Panc1 (cell line): ENCODE measurements around the gene TIA1. TPM values are rescaled to one million over a fixed set of nuclear protein-coding genes. Genes with fewer than 3 reads are reported as not detected.
"Not testable (repeated sequence)": the region's sequence is repeated elsewhere in the genome, so short reads cannot be mapped to it uniquely, and the experiment has no call there.

ENCODE experiments used
- ATAC-seq: fragments of 200-7000 bp; cut with Tn5 transposase; 2 replicates; pipeline ENCODE4 v1.9.1; 2020; ENCODE audit warnings: mild to moderate bottlenecking, moderate library complexity
- BruUV-seq: library from RNA; stranded (reverse); fragments of 400-500 nt; replicated peaks from 2 replicates; lab custom pipeline; 2021; lab: Mats Ljungman, UMichigan
- CTCF ChIA-PET: fragments of 300-600 bp; sonication (Branson Sonifier 250); formaldehyde crosslinking; loops from one replicate; lab custom pipeline; 2022; ENCODE audit warnings: antibody characterized with exemption; lab: Charles Lee
- POLR2A ChIA-PET: fragments of 300-600 bp; sonication (Branson Sonifier 250); formaldehyde crosslinking; loops from one replicate; lab custom pipeline; 2022; ENCODE audit warnings: antibody characterized with exemption; lab: Charles Lee
- DNase-seq: peaks from one replicate; pipeline ENCODE4 v3.0.0-alpha.2; 2010; ENCODE audit warnings: low read depth, low spot score
- H3K27ac ChIP-seq: 2 replicates; pipeline ENCODE4 v1.5.1; 2011; ENCODE audit warnings: mild to moderate bottlenecking, low read length, inconsistent platforms
- H3K27me3 ChIP-seq: fragments of 200-500 bp; sonication (Bioruptor generic); 2 replicates; pipeline ENCODE4 v1.6.0; 2014; ENCODE audit warnings: low read length, inconsistent platforms; ENCODE audit not compliant: control insufficient read depth, insufficient read depth
- H3K36me3 ChIP-seq: fragments of 200-500 bp; sonication (Bioruptor generic); 2 replicates; pipeline ENCODE4 v1.5.1; 2014; ENCODE audit warnings: inconsistent platforms, mild to moderate bottlenecking, low read length, moderate library complexity; ENCODE audit not compliant: control insufficient read depth, insufficient read depth
- H3K4me1 ChIP-seq: 2 replicates; pipeline ENCODE4 v1.5.1; 2011; ENCODE audit warnings: inconsistent platforms, mild to moderate bottlenecking, low read length, moderate library complexity; ENCODE audit not compliant: control insufficient read depth, insufficient read depth
- H3K4me3 ChIP-seq, 2 experiments: 2 replicates each; pipeline ENCODE4 v1.5.1; 2011 to 2012; ENCODE audit warnings: low read depth in 2 of 2, low read length in 2 of 2, mild to moderate bottlenecking in 2 of 2, inconsistent platforms in 1 of 2, moderate library complexity in 1 of 2
- H3K9me3 ChIP-seq: fragments of 200-500 bp; sonication (Bioruptor generic); 2 replicates; pipeline ENCODE4 v1.5.1; 2014; ENCODE audit warnings: low read depth, mild to moderate bottlenecking, inconsistent platforms, low read length, moderate library complexity; ENCODE audit not compliant: control insufficient read depth, insufficient read depth
- CTCF ChIP-seq: fragments of 450-650 bp; IDR thresholded peaks from 2 replicates; pipeline ENCODE4 v1.5.1; 2017; ENCODE audit warnings: mild to moderate bottlenecking
- POLR2AphosphoS5 ChIP-seq: IDR thresholded peaks from 2 replicates; pipeline ENCODE4 v1.6.1; 2012; ENCODE audit warnings: mild to moderate bottlenecking, low read depth, low read length, moderate library complexity
- REST ChIP-seq, 2 experiments: IDR thresholded peaks; 2 replicates each; pipeline ENCODE4 v1.6.1; 2011 to 2012; ENCODE audit warnings: low read depth in 2 of 2, control low read depth in 1 of 2, low read length in 1 of 2, mild to moderate bottlenecking in 1 of 2, moderate library complexity in 1 of 2; ENCODE audit not compliant: insufficient read depth in 1 of 2
- SIN3A ChIP-seq: IDR thresholded peaks from 2 replicates; pipeline ENCODE4 v1.6.1; 2012; ENCODE audit warnings: low read depth, mild to moderate bottlenecking, low read length, moderate library complexity, borderline replicate concordance; ENCODE audit not compliant: insufficient read depth
- TCF7L2 ChIP-seq: IDR thresholded peaks from 2 replicates; pipeline ENCODE4 v1.6.1; 2011; ENCODE audit warnings: mild to moderate bottlenecking, low read depth, low read length, inconsistent platforms
- in situ Hi-C: cut with HindIII; loops from 2 replicates; pipeline ENCODE4 v1.10.0; 2016; ENCODE audit warnings: low sequenced_read_pairs, low pct_unique_long_range_greater_than_20kb
- intact Hi-C: fragments of 100-400 bp; cut with micrococcal nuclease; formaldehyde crosslinking; loops from one replicate; pipeline ENCODE4 v1.10.0; 2022; ENCODE audit not compliant: unreplicated experiment
- total RNA-seq: library from RNA; stranded (reverse); gene quantifications from one replicate; pipeline ENCODE4 v1.2.1, GENCODE V29; 2021; ENCODE audit not compliant: unreplicated experiment

TIA1 gene
- total RNA-seq, 1 experiment from 2014 or later = 113 TPM

- H3K4me3 ChIP-seq = no peak overlapping the region
- intact Hi-C loops (no loop called here), in situ Hi-C loops (no loop called here)
- ATAC-seq = no peak
- H3K27me3 ChIP-seq = no peaks in the 10 kb centered on the region
- no peak overlapping the region for H3K27ac ChIP-seq
- ChIA-PET CTCF (no interaction called here), POLR2A (no interaction called here)
- H3K36me3 ChIP-seq = peaks cover 19% of the 10 kb centered on the region
- no TSS peak for BruUV-seq
- H3K4me1 ChIP-seq = no peaks in the 10 kb centered on the region
- no peak for DNase-seq
- TF ChIP-seq TCF7L2 = no peak
- no peak for TF ChIP-seq POLR2AphosphoS5
- no peak for TF ChIP-seq CTCF
- no peak for TF ChIP-seq SIN3A
- TF ChIP-seq REST (IDR thresholded peaks at IDR 0.05; ENCODE audit: insufficient read depth in 1 of 2, low read depth in 2 of 2, low read length in 1 of 2) = no peak
- no peaks in the 10 kb centered on the region for H3K9me3 ChIP-seq
Measured at GRCh38 chr2:70280242-70280798, 31.9 kb upstream of the TIA1 start.

GRCh38 chr2:70270323-70270722 is 21.9 kb upstream of the TIA1 start:
- Histone ChIP-seq H3K9me3 (no peaks in the 10 kb centered on the region), H3K36me3 (no peaks in the 10 kb centered on the region), H3K27ac (no peak overlapping the region), H3K4me3 (no peak overlapping the region), H3K27me3 (no peaks in the 10 kb centered on the region), H3K4me1 (no peaks in the 10 kb centered on the region)
- ChIA-PET POLR2A (no interaction called here), CTCF (no interaction called here)
- TF ChIP-seq SIN3A = no peak
- TF ChIP-seq TCF7L2 = no peak
- TF ChIP-seq POLR2AphosphoS5 = no peak
- TF ChIP-seq REST (IDR thresholded peaks at IDR 0.05; ENCODE audit: insufficient read depth in 1 of 2, low read depth in 2 of 2, low read length in 1 of 2) = no peak
- no peak for DNase-seq
- ATAC-seq = no peak
- intact Hi-C loops = no loop called here
- no TSS peak for BruUV-seq
- in situ Hi-C loops = no loop called here

GRCh38 chr2:70269422-70270302 is 21.2 kb upstream of the TIA1 start:
- H3K9me3 ChIP-seq, H3K27ac ChIP-seq, BruUV-seq, H3K4me1 ChIP-seq, POLR2A ChIA-PET, in situ Hi-C loops, CTCF ChIA-PET, DNase-seq, intact Hi-C loops, H3K36me3 ChIP-seq, ATAC-seq, H3K4me3 ChIP-seq, H3K27me3 ChIP-seq: not testable (repeated sequence)

- H3K27ac ChIP-seq, intact Hi-C loops, H3K9me3 ChIP-seq, ATAC-seq, in situ Hi-C loops, CTCF ChIA-PET, H3K4me3 ChIP-seq, DNase-seq, BruUV-seq, H3K4me1 ChIP-seq, POLR2A ChIA-PET, H3K36me3 ChIP-seq, H3K27me3 ChIP-seq: not testable (repeated sequence)
Measured at GRCh38 chr2:70266925-70267324, 18.5 kb upstream of the TIA1 start.
